BJ (cell line): Measurements from ENCODE around the gene POLD1. TPM values are rescaled to one million over a fixed set of nuclear protein-coding genes. Genes with fewer than 3 reads are reported as not detected.

ENCODE experiments used
- CTCF ChIA-PET: fragments of 350-600 bp; formaldehyde crosslinking; extraction: SDS; loops from one replicate; lab custom pipeline; 2021; ENCODE audit warnings: antibody characterized with exemption, inconsistent platforms; lab: Yijun Ruan, JAX
- POLR2A ChIA-PET: fragments of 300-600 bp; sonication (Branson Sonifier 250); formaldehyde crosslinking; extraction: SDS; loops from one replicate; lab custom pipeline; 2021; ENCODE audit warnings: antibody characterized with exemption; lab: Charles Lee
- DNase-seq: peaks from one replicate; pipeline ENCODE4 v3.0.0-alpha.2; 2011; ENCODE audit warnings: low read depth
- H3K27me3 ChIP-seq: 2 replicates; pipeline ENCODE4 v1.6.0; 2011; ENCODE audit warnings: low read length; ENCODE audit not compliant: control insufficient read depth, insufficient read depth
- H3K36me3 ChIP-seq: 2 replicates; pipeline ENCODE4 v1.5.1; 2011; ENCODE audit warnings: low read length; ENCODE audit not compliant: control insufficient read depth, insufficient read depth
- H3K4me3 ChIP-seq: 2 replicates; pipeline ENCODE4 v1.5.1; 2011; ENCODE audit warnings: low read depth, mild to moderate bottlenecking, control low read depth, low read length
- CTCF ChIP-seq: IDR thresholded peaks from 2 replicates; pipeline ENCODE4 v1.5.1; 2011; ENCODE audit warnings: low read depth, mild to moderate bottlenecking, control low read depth, inconsistent platforms, low read length, moderate library complexity; ENCODE audit not compliant: insufficient read depth
- polyA plus RNA-seq: library from polyadenylated mRNA; depleted of rRNA; stranded (reverse); fragments of >200 nt; gene quantifications from 2 replicates; pipeline ENCODE4 v1.2.3, GENCODE V29; 2011

POLD1 gene
- polyA plus RNA-seq, 1 experiment = 10.8 TPM

- TF ChIP-seq CTCF = peak; percentile 86
- Histone ChIP-seq H3K27me3 (no peaks in the 10 kb centered on the region), H3K36me3 (no peaks in the 10 kb centered on the region), H3K4me3 (peak overlapping the region; percentile 42)
- POLR2A ChIA-PET = no interaction called here
- DNase-seq = no peak
- CTCF ChIA-PET = interaction anchor here (0.6 to 3.2 kb wide), 23 partner anchors 8 to 564 kb away, joined by 3 to 79 read pairs (median 4); partner anchors contain the start of genes ASPDH, NAPSA and NR1H2
Observed at GRCh38 chr19:50357178-50358100, 26.7 kb upstream of the POLD1 start.

GRCh38 chr19:50358483-50359327 is 25.4 kb upstream of the POLD1 start:
- Histone ChIP-seq H3K4me3 (peak overlapping the region; percentile 54), H3K27me3 (no peaks in the 10 kb centered on the region), H3K36me3 (no peaks in the 10 kb centered on the region)
- no peak for DNase-seq
- ChIA-PET CTCF (interaction anchor here (0.6 to 3.2 kb wide), 8 partner anchors 9 to 642 kb away, joined by 3 to 79 read pairs (median 8); no protein-coding TSS in a partner anchor), POLR2A (no interaction called here)
- no peak for TF ChIP-seq CTCF

GRCh38 chr19:50359328-50359818 is 24.8 kb upstream of the POLD1 start:
- ChIA-PET CTCF (interaction anchor here (0.9 to 2.8 kb wide), 2 partner anchors 10 to 103 kb away, joined by 4 to 25 read pairs; no protein-coding TSS in a partner anchor), POLR2A (no interaction called here)
- no peak for DNase-seq
- TF ChIP-seq CTCF = no peak
- no peaks in the 10 kb centered on the region for H3K27me3 ChIP-seq
- H3K36me3 ChIP-seq = no peaks in the 10 kb centered on the region
- no peak overlapping the region for H3K4me3 ChIP-seq

DNA sequence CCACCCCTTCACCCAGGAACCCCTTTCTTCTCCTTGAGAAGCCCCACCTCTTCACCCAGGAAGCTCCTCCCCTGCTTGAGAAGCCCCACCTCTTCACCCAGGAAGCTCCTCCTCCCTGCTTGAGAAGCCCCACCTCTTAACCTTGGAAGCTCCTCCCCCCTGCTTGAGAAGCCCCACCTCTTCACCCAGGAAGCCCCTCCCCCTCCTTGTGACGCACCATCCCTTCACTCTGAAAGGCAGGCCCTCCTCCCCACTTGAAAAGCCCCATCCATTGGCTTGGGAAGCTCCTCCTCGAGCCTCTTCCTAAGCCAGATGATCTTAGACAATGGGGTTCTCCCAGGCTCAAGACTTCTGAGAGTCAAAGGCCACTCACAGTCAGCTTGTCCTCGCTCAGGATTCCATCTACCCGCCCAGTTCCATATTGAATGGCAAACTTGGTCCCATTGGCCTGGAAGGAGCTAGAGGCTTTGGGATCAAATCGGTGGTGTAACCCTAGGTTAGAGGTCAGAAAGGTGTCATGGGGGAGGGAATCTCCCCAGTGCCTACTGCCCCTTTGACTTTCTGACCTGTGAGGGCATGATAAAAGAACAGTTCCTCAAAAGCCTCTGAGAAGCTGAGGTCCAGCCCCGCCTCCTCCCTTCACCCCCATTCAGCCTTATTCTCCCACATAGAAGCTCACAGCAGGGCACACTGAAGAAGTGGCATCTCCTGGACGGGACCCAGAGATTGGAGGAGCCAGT is 22.7 kb upstream of the POLD1 start:
- CTCF ChIA-PET = interaction anchor here (1.4 to 1.7 kb wide), 3 partner anchors 8 to 54 kb away, joined by 3 to 6 read pairs (median 3); no protein-coding TSS in a partner anchor
- no peak for DNase-seq
- POLR2A ChIA-PET = no interaction called here
- Histone ChIP-seq H3K4me3 (no peak overlapping the region), H3K36me3 (no peaks in the 10 kb centered on the region), H3K27me3 (no peaks in the 10 kb centered on the region)
- no peak for TF ChIP-seq CTCF
